Upper lobe of left lung (tissue), 6 donors: ENCODE results near the gene SCFD2. TPM values are rescaled to one million over a fixed set of nuclear protein-coding genes. Genes with fewer than 3 reads are reported as not detected.
"Not testable (repeated sequence)": the region's sequence is repeated elsewhere in the genome, so short reads cannot be mapped to it uniquely, and the experiment has no call there.

Source experiments
- ATAC-seq, 2 donors: fragments of 200-7000 bp; cut with Tn5 transposase; one replicate each; pipeline ENCODE4 v1.9.1; 2022; ENCODE audit warnings: mild to moderate bottlenecking in 2 of 2, moderate library complexity in 2 of 2; ENCODE audit not compliant: low FRiP score in 2 of 2
- DNase-seq, 2 donors: peaks; one replicate each; pipeline ENCODE4 v3.0.0-alpha.2; 2019 to 2020
- H3K27ac ChIP-seq, 4 donors: fragments of 200-600 bp; sonication (generic); one replicate each; pipeline ENCODE4 v1.5.1; 2016 to 2019
- H3K27me3 ChIP-seq, 4 donors: fragments of 200-600 bp; sonication (generic); one replicate each; pipeline ENCODE4 v1.5.1; 2017 to 2019
- H3K36me3 ChIP-seq, 4 donors: fragments of 200-600 bp; sonication (generic); one replicate each; pipeline ENCODE4 v1.5.1; 2016 to 2019
- H3K4me1 ChIP-seq, 4 donors: fragments of 200-600 bp; sonication (generic); one replicate each; pipeline ENCODE4 v1.5.1; 2018 to 2019
- H3K4me3 ChIP-seq, 4 donors: fragments of 200-600 bp; sonication (generic); one replicate each; pipeline ENCODE4 v1.5.1; 2017 to 2019; ENCODE audit warnings: mild to moderate bottlenecking in 2 of 4, moderate library complexity in 1 of 4
- H3K9me3 ChIP-seq, 4 donors: fragments of 200-600 bp; sonication (generic); one replicate each; pipeline ENCODE4 v1.5.1; 2018 to 2019
- EP300 ChIP-seq, 4 donors: sonication (generic); formaldehyde crosslinking; IDR thresholded peaks; one replicate each; pipeline ENCODE4 v1.5.1; 2017; ENCODE audit warnings: antibody characterized with exemption in 4 of 4, control low read depth in 2 of 4
- POLR2A ChIP-seq, 4 donors: fragments of 450-650 bp; IDR thresholded peaks; one replicate each; pipeline ENCODE4 v1.5.1; 2016 to 2017; ENCODE audit warnings: antibody characterized with exemption in 4 of 4, mild to moderate bottlenecking in 2 of 4
- POLR2AphosphoS5 ChIP-seq, 2 donors: sonication (generic); formaldehyde crosslinking; IDR thresholded peaks; one replicate each; pipeline ENCODE4 v1.5.1; 2017; ENCODE audit warnings: antibody characterized with exemption in 2 of 2
- WGBS, 2 donors: methylation state at CpG; one replicate each; pipeline ENCODE4 v1.1.5; 2017 to 2018; 5-methylcytosine and 5-hydroxymethylcytosine counted together
- total RNA-seq, 6 donors: library from RNA; depleted of rRNA in 4 of 6; stranded (reverse); fragments of >200 nt in 4 of 6; gene quantifications; one replicate each; pipeline versions ENCODE4 v1.1.0 to v1.2.1, GENCODE V29; 2016 to 2021
- TF ChIP-seq, protein P1 (sequence below), 6 experiments: fragments of 450-650 bp in 4 of 6; fragments of 200-600 bp in 2 of 6; sonication (generic) in 2 of 6; IDR thresholded peaks; one replicate each; pipeline ENCODE4 v1.5.1; 2016 to 2019; ENCODE audit warnings: antibody characterized with exemption in 6 of 6
- donor health status: DM: no; HTN: no; CAD: no; lungs with moderate emphysema.
- donor health status: DM: no; HTN: yes; CAD: no; lungs with severe emphysema.

The SCFD2 gene
- total RNA-seq, 6 donors from 2014 or later: 15.2 to 33.5 (median 20.0) TPM

GRCh38 chr4:52996261-52997131 is 369.4 kb downstream of the SCFD2 start:
- WGBS, 2 donors: 66 to 69% methylated on average over 7 of the region's 7 CpGs
- Histone ChIP-seq H3K27ac (peak overlapping the region; percentile 23 to 74 (median 56)), H3K4me3 (no peak overlapping the region), H3K9me3 (no peaks in the 10 kb centered on the region), H3K27me3 (no peaks in the 10 kb centered on the region), H3K4me1 (peaks cover 0 to 10% (median 3%) of the 10 kb centered on the region in 4 donors), H3K36me3 (no peaks in the 10 kb centered on the region)
- TF ChIP-seq POLR2AphosphoS5 (IDR thresholded peaks at IDR 0.05): peak; percentile 28 to 49
- TF ChIP-seq EP300 (IDR thresholded peaks at IDR 0.05): peak in 1 of 4 donors; percentile 39
- TF ChIP-seq, protein P1, sequence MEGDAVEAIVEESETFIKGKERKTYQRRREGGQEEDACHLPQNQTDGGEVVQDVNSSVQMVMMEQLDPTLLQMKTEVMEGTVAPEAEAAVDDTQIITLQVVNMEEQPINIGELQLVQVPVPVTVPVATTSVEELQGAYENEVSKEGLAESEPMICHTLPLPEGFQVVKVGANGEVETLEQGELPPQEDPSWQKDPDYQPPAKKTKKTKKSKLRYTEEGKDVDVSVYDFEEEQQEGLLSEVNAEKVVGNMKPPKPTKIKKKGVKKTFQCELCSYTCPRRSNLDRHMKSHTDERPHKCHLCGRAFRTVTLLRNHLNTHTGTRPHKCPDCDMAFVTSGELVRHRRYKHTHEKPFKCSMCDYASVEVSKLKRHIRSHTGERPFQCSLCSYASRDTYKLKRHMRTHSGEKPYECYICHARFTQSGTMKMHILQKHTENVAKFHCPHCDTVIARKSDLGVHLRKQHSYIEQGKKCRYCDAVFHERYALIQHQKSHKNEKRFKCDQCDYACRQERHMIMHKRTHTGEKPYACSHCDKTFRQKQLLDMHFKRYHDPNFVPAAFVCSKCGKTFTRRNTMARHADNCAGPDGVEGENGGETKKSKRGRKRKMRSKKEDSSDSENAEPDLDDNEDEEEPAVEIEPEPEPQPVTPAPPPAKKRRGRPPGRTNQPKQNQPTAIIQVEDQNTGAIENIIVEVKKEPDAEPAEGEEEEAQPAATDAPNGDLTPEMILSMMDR (IDR thresholded peaks at IDR 0.05): no peak
- TF ChIP-seq POLR2A (IDR thresholded peaks at IDR 0.05): no peak
- DNase-seq (no peak), ATAC-seq (peak; percentile 80 to 82)

- no peaks in the 10 kb centered on the region for H3K36me3 ChIP-seq
- WGBS, 2 donors: 83 to 89% methylated on average over 5 of the region's 5 CpGs
- TF ChIP-seq, protein P1 (IDR thresholded peaks at IDR 0.05): no peak
- TF ChIP-seq POLR2AphosphoS5 (IDR thresholded peaks at IDR 0.05): no peak
- TF ChIP-seq EP300 (IDR thresholded peaks at IDR 0.05): no peak
- no peak for TF ChIP-seq POLR2A (IDR thresholded peaks at IDR 0.05)
- peaks cover 0 to 10% (median 3%) of the 10 kb centered on the region in 4 donors for H3K4me1 ChIP-seq
- ATAC-seq (no peak), DNase-seq (no peak)
- H3K27me3 ChIP-seq: no peaks in the 10 kb centered on the region
- H3K4me3 ChIP-seq: no peak overlapping the region
- no peaks in the 10 kb centered on the region for H3K9me3 ChIP-seq
- H3K27ac ChIP-seq: peak overlapping the region in 3 of 4 donors; percentile 21 to 36 (median 23)
Observed at GRCh38 chr4:52995360-52996030, 370.4 kb downstream of the SCFD2 start.

DNA sequence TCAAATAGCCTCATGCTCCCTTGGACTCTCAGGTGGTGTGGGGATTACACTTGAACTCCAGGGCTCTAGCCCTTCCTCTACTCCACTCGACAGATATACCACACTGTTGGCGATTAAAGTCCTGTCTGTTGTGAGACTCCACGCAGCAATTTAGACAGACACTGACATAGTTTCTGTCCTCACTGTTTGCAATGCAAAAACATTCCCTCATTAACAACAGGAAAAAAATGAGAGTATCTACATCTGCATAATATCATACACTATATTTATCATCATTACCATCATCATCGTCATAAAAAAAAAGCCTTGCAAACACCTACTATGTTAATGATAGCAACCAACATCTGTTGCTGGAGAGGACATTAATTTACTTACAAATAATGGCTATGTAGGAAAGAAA is 371.3 kb downstream of the SCFD2 start:
- WGBS, 2 donors: 91 to 99% methylated on average over 4 of the region's 4 CpGs

DNA sequence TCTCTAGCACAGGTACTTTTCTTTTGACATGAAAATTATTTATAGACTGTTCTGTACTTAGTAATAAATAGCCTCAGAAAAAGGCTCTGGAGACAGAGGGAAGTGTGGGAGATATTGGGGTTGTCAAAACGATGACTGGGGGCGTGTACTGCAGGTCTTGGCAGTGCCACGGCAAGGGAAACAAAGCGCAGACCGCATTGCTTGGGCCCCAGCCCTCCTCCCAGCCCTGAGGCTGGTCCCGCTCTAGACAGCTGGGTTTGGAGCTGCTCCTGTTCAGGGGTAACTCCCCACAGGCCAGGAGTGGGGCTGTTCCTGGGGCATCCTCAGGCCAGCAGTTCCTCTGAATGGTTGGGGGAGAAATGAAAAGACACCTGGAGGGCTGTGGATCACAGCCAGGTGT is 372.1 kb downstream of the SCFD2 start:
- H3K27ac ChIP-seq: no peak overlapping the region
- 81 to 89% methylated on average over 6 of the region's 6 CpGs for WGBS, 2 donors
- DNase-seq: peak in 1 of 2 donors; percentile 7
- no peak for ATAC-seq
- H3K4me1 ChIP-seq: peaks cover 0 to 10% (median 3%) of the 10 kb centered on the region in 4 donors
- TF ChIP-seq, protein P1 (IDR thresholded peaks at IDR 0.05): no peak
- H3K36me3 ChIP-seq: no peaks in the 10 kb centered on the region
- no peaks in the 10 kb centered on the region for H3K27me3 ChIP-seq
- H3K9me3 ChIP-seq: no peaks in the 10 kb centered on the region
- H3K4me3 ChIP-seq: no peak overlapping the region

More for the DNA sequence above, 371.3 kb downstream of the SCFD2 start:
- ATAC-seq (no peak), DNase-seq (no peak)
- TF ChIP-seq EP300 (IDR thresholded peaks at IDR 0.05): no peak
- no peak for TF ChIP-seq POLR2A (IDR thresholded peaks at IDR 0.05)
- no peak for TF ChIP-seq POLR2AphosphoS5 (IDR thresholded peaks at IDR 0.05)
- Histone ChIP-seq H3K27ac (no peak overlapping the region), H3K9me3 (no peaks in the 10 kb centered on the region), H3K36me3 (no peaks in the 10 kb centered on the region), H3K4me1 (peaks cover 0 to 10% (median 3%) of the 10 kb centered on the region in 4 donors), H3K27me3 (no peaks in the 10 kb centered on the region), H3K4me3 (no peak overlapping the region)

GRCh38 chr4:52992551-52992950 is 373.3 kb downstream of the SCFD2 start:
- WGBS, 2 donors: 83 to 93% methylated on average over 7 to 27 of the region's 27 CpGs
- H3K9me3 ChIP-seq, H3K4me1 ChIP-seq, H3K4me3 ChIP-seq, ATAC-seq, H3K27me3 ChIP-seq, H3K36me3 ChIP-seq, H3K27ac ChIP-seq: not testable (repeated sequence)
- peak in 1 of 2 donors; percentile 75 for DNase-seq
